ENCODE data around the gene HEATR5B. TPM values are rescaled to one million over a fixed set of nuclear protein-coding genes. Genes with fewer than 3 reads are reported as not detected.

HEATR5B gene
- polyA plus RNA-seq, 1 of the 3 experiments (the other 2 are of a cell fraction): 10.8 TPM

DNA sequence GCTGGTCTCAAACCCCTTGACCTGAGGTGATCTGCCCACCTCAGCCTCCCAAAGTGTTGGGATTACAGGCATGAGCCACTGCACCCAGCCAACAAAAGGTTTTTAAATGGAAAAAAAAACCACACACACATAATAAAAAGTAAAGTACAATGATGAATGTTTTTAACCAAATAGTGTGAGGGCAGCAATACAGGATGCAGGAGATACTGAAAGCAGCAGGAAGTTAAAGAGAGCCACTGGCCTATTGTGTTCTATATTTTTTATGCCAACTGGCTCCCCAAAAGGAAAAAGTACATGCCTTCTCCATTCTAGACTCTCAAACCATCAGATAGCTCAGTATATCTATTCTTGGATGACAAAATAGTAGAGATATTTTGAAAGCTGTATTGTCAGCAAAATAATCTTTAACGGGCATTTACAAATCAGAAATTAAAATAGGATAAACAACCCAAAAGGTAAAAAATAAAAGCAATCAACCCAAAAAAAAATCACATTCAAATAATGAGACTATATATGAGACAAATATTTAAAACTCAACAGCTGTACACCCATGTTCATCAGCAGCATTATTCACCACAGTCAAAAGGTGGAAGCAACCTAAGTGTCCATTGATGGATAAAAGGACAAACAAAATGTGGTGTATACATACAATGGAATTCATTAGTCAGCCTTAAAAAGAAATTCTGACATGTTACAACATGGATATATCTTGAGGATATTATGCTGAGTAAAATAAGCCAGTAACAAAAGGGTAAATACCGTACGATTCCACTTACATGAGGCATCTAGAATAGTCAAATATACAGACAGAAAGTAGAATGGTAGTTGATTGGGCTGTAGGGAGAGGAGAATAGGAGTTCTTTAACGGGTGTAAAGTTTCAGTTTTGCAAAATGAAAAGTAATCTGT is 26.4 kb upstream of the HEATR5B start:
- H3K4me3 ChIP-seq (ENCODE audit: low read depth in 2 of 2, low read length in 1 of 2): no peak overlapping the region
- POLR2A ChIA-PET: no interaction called here
- peaks cover 5% of the 10 kb centered on the region for H3F3A ChIP-seq (replicated peaks; ENCODE audit: insufficient read depth)
- WGBS (ENCODE audit: low lambda C conversion rate): 98% methylated on average over 4 of the region's 4 CpGs
- H3K9me2 ChIP-seq: no peaks in the 10 kb centered on the region
- H3K9me3 ChIP-seq: no peaks in the 10 kb centered on the region
- DNase-seq: no peak
- H3K4me2 ChIP-seq: no peak overlapping the region
- no peak overlapping the region for H2AFZ ChIP-seq (ENCODE audit: low read depth)
- TF ChIP-seq TEAD4 (IDR thresholded peaks at IDR 0.05; ENCODE audit: borderline replicate concordance, insufficient read depth): no peak
- TF ChIP-seq EP300 (IDR thresholded peaks at IDR 0.05; ENCODE audit: borderline replicate concordance in 1 of 2, low read depth in 1 of 2, low read length in 1 of 2): no peak
- TF ChIP-seq, protein P1, sequence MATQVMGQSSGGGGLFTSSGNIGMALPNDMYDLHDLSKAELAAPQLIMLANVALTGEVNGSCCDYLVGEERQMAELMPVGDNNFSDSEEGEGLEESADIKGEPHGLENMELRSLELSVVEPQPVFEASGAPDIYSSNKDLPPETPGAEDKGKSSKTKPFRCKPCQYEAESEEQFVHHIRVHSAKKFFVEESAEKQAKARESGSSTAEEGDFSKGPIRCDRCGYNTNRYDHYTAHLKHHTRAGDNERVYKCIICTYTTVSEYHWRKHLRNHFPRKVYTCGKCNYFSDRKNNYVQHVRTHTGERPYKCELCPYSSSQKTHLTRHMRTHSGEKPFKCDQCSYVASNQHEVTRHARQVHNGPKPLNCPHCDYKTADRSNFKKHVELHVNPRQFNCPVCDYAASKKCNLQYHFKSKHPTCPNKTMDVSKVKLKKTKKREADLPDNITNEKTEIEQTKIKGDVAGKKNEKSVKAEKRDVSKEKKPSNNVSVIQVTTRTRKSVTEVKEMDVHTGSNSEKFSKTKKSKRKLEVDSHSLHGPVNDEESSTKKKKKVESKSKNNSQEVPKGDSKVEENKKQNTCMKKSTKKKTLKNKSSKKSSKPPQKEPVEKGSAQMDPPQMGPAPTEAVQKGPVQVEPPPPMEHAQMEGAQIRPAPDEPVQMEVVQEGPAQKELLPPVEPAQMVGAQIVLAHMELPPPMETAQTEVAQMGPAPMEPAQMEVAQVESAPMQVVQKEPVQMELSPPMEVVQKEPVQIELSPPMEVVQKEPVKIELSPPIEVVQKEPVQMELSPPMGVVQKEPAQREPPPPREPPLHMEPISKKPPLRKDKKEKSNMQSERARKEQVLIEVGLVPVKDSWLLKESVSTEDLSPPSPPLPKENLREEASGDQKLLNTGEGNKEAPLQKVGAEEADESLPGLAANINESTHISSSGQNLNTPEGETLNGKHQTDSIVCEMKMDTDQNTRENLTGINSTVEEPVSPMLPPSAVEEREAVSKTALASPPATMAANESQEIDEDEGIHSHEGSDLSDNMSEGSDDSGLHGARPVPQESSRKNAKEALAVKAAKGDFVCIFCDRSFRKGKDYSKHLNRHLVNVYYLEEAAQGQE (IDR thresholded peaks at IDR 0.05; ENCODE audit: low read depth, low read length): no peak
- TF ChIP-seq FOXM1 (IDR thresholded peaks at IDR 0.05; ENCODE audit: low read depth): no peak
- no peak for TF ChIP-seq TAF1 (IDR thresholded peaks at IDR 0.05; ENCODE audit: borderline replicate concordance, low read depth, low read length)
- TF ChIP-seq JUND (IDR thresholded peaks at IDR 0.05): no peak
- TF ChIP-seq, protein P2, sequence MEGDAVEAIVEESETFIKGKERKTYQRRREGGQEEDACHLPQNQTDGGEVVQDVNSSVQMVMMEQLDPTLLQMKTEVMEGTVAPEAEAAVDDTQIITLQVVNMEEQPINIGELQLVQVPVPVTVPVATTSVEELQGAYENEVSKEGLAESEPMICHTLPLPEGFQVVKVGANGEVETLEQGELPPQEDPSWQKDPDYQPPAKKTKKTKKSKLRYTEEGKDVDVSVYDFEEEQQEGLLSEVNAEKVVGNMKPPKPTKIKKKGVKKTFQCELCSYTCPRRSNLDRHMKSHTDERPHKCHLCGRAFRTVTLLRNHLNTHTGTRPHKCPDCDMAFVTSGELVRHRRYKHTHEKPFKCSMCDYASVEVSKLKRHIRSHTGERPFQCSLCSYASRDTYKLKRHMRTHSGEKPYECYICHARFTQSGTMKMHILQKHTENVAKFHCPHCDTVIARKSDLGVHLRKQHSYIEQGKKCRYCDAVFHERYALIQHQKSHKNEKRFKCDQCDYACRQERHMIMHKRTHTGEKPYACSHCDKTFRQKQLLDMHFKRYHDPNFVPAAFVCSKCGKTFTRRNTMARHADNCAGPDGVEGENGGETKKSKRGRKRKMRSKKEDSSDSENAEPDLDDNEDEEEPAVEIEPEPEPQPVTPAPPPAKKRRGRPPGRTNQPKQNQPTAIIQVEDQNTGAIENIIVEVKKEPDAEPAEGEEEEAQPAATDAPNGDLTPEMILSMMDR (IDR thresholded peaks at IDR 0.05): no peak
- no peak for TF ChIP-seq SMC3 (IDR thresholded peaks at IDR 0.05; ENCODE audit: low read depth, low read length)
- TF ChIP-seq, protein P3, sequence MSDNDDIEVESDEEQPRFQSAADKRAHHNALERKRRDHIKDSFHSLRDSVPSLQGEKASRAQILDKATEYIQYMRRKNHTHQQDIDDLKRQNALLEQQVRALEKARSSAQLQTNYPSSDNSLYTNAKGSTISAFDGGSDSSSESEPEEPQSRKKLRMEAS (IDR thresholded peaks at IDR 0.05; ENCODE audit: low read depth): no peak
- no peak for TF ChIP-seq ELF1 (IDR thresholded peaks at IDR 0.05)
- no peak for TF ChIP-seq SIN3A (IDR thresholded peaks at IDR 0.05; ENCODE audit: borderline replicate concordance, low read depth, low read length)
- no peaks in the 10 kb centered on the region for H3K27me3 ChIP-seq (ENCODE audit: insufficient read depth)
- no peak overlapping the region for H3K9ac ChIP-seq
- H4K20me1 ChIP-seq (ENCODE audit: insufficient read depth): no peaks in the 10 kb centered on the region
- CTCF ChIA-PET: interaction anchor here (0.8 kb wide), 1 partner anchor 699 kb away, joined by 3 read pairs; no protein-coding TSS in a partner anchor
- no peak overlapping the region for H3K27ac ChIP-seq (ENCODE audit: low read depth in 2 of 2, low read length in 1 of 2)
- peaks cover 73 to 75% of the 10 kb centered on the region in 2 experiments for H3K36me3 ChIP-seq (replicated peaks in 1 of 2; ENCODE audit: control insufficient read depth in 1 of 2, insufficient read depth in 2 of 2, low read length in 1 of 2)
- no peaks in the 10 kb centered on the region for H3K79me2 ChIP-seq (ENCODE audit: insufficient read depth)
- no peaks in the 10 kb centered on the region for H3K4me1 ChIP-seq (ENCODE audit: control insufficient read depth in 1 of 2, insufficient read depth in 2 of 2, low read depth in 1 of 2, low read length in 1 of 2)

Data from SK-N-SH (cell line).